H9 (cell line): ENCODE data around the gene EHD4. TPM values are rescaled to one million over a fixed set of nuclear protein-coding genes. Genes with fewer than 3 reads are reported as not detected.

Experiments
- DNase-seq: peaks from one replicate; pipeline ENCODE4 v3.0.0-alpha.2; 2017
- H2AFZ ChIP-seq: one replicate; pipeline ENCODE4 v1.6.1; 2013; ENCODE audit warnings: mild to moderate bottlenecking, low read length, control low read depth, moderate library complexity
- H2AK5ac ChIP-seq: 2 replicates; pipeline ENCODE4 v1.6.1; 2013; ENCODE audit warnings: low read length, control low read depth, mixed read lengths; ENCODE audit not compliant: insufficient read length
- H2BK120ac ChIP-seq: one replicate; pipeline ENCODE4 v1.6.1; 2013; ENCODE audit warnings: low read depth, mild to moderate bottlenecking, low read length, control low read depth, inconsistent platforms; ENCODE audit not compliant: poor library complexity, severe bottlenecking
- H2BK12ac ChIP-seq: 2 replicates; pipeline ENCODE4 v1.6.1; 2013; ENCODE audit warnings: low read length, control low read depth, mixed read lengths, low read depth; ENCODE audit not compliant: insufficient read length
- H2BK15ac ChIP-seq: 2 replicates; pipeline ENCODE4 v1.6.1; 2013; ENCODE audit warnings: low read depth, low read length, control low read depth
- H2BK20ac ChIP-seq: one replicate; pipeline ENCODE4 v1.6.1; 2013; ENCODE audit warnings: low read depth, mild to moderate bottlenecking, low read length, control low read depth, inconsistent platforms; ENCODE audit not compliant: poor library complexity, severe bottlenecking
- H2BK5ac ChIP-seq: 2 replicates; pipeline ENCODE4 v1.6.1; 2013; ENCODE audit warnings: low read length, control low read depth, mixed read lengths; ENCODE audit not compliant: insufficient read length
- H3K14ac ChIP-seq: 2 replicates; pipeline ENCODE4 v1.6.1; 2013; ENCODE audit warnings: low read length, control low read depth; ENCODE audit not compliant: insufficient read depth
- H3K18ac ChIP-seq: 2 replicates; pipeline ENCODE4 v1.6.1; 2013; ENCODE audit warnings: low read depth, mild to moderate bottlenecking, mixed read lengths, low read length, control low read depth; ENCODE audit not compliant: insufficient read length
- H3K23ac ChIP-seq: 2 replicates; pipeline ENCODE4 v1.6.1; 2013; ENCODE audit warnings: low read length, control low read depth, mixed read lengths, low read depth; ENCODE audit not compliant: insufficient read length
- H3K23me2 ChIP-seq: 2 replicates; pipeline ENCODE4 v1.6.1; 2013; ENCODE audit warnings: low read depth, mild to moderate bottlenecking, mixed read lengths, low read length, control low read depth; ENCODE audit not compliant: insufficient read length, poor library complexity, severe bottlenecking
- H3K27ac ChIP-seq: 2 replicates; pipeline ENCODE4 v1.5.1; 2013; ENCODE audit warnings: low read length, control low read depth, mixed read lengths, low read depth; ENCODE audit not compliant: insufficient read length
- H3K27me3 ChIP-seq: 2 replicates; pipeline ENCODE4 v1.6.1; 2013; ENCODE audit warnings: low read length, control low read depth, inconsistent platforms; ENCODE audit not compliant: insufficient read depth
- H3K4ac ChIP-seq: 2 replicates; pipeline ENCODE4 v1.6.1; 2013; ENCODE audit warnings: low read depth, mild to moderate bottlenecking, control low read depth, inconsistent platforms, low read length, moderate library complexity
- H3K4me1 ChIP-seq: 2 replicates; pipeline ENCODE4 v1.6.1; 2013; ENCODE audit warnings: low read length, control low read depth, inconsistent platforms; ENCODE audit not compliant: insufficient read depth
- H3K4me2 ChIP-seq: 2 replicates; pipeline ENCODE4 v1.6.1; 2013; ENCODE audit warnings: low read length, control low read depth, mixed read lengths; ENCODE audit not compliant: insufficient read length, insufficient read depth
- H3K56ac ChIP-seq: 2 replicates; pipeline ENCODE4 v1.6.1; 2013; ENCODE audit warnings: low read depth, mild to moderate bottlenecking, mixed read lengths, low read length, control low read depth; ENCODE audit not compliant: insufficient read length
- H3K79me1 ChIP-seq: 2 replicates; pipeline ENCODE4 v1.6.1; 2013; ENCODE audit warnings: low read depth, mild to moderate bottlenecking, moderate library complexity, low read length, control low read depth, inconsistent platforms; ENCODE audit not compliant: insufficient read depth, poor library complexity, severe bottlenecking
- H3K79me2 ChIP-seq: 2 replicates; pipeline ENCODE4 v1.6.1; 2013; ENCODE audit warnings: low read length, control low read depth, inconsistent platforms; ENCODE audit not compliant: insufficient read depth
- H3K9ac ChIP-seq: 2 replicates; pipeline ENCODE4 v1.6.1; 2013; ENCODE audit warnings: low read length, control low read depth, mixed read lengths; ENCODE audit not compliant: insufficient read length; ENCODE audit errors: extremely low read depth
- H3K9me3 ChIP-seq: one replicate; pipeline ENCODE4 v1.6.1; 2013; ENCODE audit warnings: low read depth, low read length, inconsistent platforms; ENCODE audit not compliant: control insufficient read depth
- H3T11ph ChIP-seq: one replicate; pipeline ENCODE4 v1.6.1; 2013; ENCODE audit warnings: mild to moderate bottlenecking, low read length, control low read depth, inconsistent platforms
- H4K20me1 ChIP-seq: one replicate; pipeline ENCODE4 v1.6.1; 2013; ENCODE audit not compliant: control insufficient read depth, insufficient read length, insufficient read depth
- H4K5ac ChIP-seq: 2 replicates; pipeline ENCODE4 v1.6.1; 2013; ENCODE audit warnings: low read depth, mild to moderate bottlenecking, mixed read lengths, low read length, control low read depth; ENCODE audit not compliant: insufficient read length
- H4K8ac ChIP-seq: replicated peaks from 2 replicates; pipeline ENCODE4 v1.6.1; 2013; ENCODE audit warnings: low read length, control low read depth, mixed read lengths, low read depth; ENCODE audit not compliant: insufficient read length
- H4K91ac ChIP-seq: 2 replicates; pipeline ENCODE4 v1.6.1; 2013; ENCODE audit warnings: low read depth, mild to moderate bottlenecking, moderate library complexity, mixed read lengths, low read length, control low read depth; ENCODE audit not compliant: insufficient read length
- H3K27ac Mint-ChIP-seq, 3 experiments: 2 replicates in 2 of 3; 3 replicates in 1 of 3; pipeline ENCODE4 v1.8.0; 2020 to 2021; ENCODE audit warnings: mixed read lengths in 3 of 3, mild to moderate bottlenecking in 1 of 3, moderate library complexity in 1 of 3
- H3K27me3 Mint-ChIP-seq: 2 replicates; pipeline ENCODE4 v1.8.0; 2021; ENCODE audit warnings: low read depth, mild to moderate bottlenecking, moderate library complexity, mixed read lengths
- H3K36me3 Mint-ChIP-seq, 3 experiments: 2 replicates in 2 of 3; 3 replicates in 1 of 3; pipeline ENCODE4 v1.8.0; 2020 to 2021; ENCODE audit warnings: low read depth in 3 of 3, mixed read lengths in 3 of 3; ENCODE audit not compliant: insufficient read depth in 1 of 3
- H3K4me1 Mint-ChIP-seq, 2 experiments: 2 replicates each; pipeline ENCODE4 v1.8.0; 2020; ENCODE audit warnings: mixed read lengths in 2 of 2
- H3K4me3 Mint-ChIP-seq, 2 experiments: 2 replicates in 1 of 2; 3 replicates in 1 of 2; pipeline ENCODE4 v1.8.0; 2020 to 2021; ENCODE audit warnings: mild to moderate bottlenecking in 2 of 2, mixed read lengths in 2 of 2, moderate library complexity in 1 of 2
- H3K9me3 Mint-ChIP-seq, 2 experiments: 2 replicates in 1 of 2; 3 replicates in 1 of 2; pipeline ENCODE4 v1.8.0; 2020; ENCODE audit warnings: mild to moderate bottlenecking in 2 of 2, mixed read lengths in 2 of 2, moderate library complexity in 1 of 2
- CTCF ChIP-seq: fragments of 200-600 bp; sonication (generic); conservative IDR thresholded peaks from 3 replicates; pipeline ENCODE4 v1.8.0; 2021; ENCODE audit warnings: antibody characterized with exemption, mild to moderate bottlenecking
- WGBS: extraction: QIAGEN DNeasy Blood & Tissue Kit; methylation state at CpG from one replicate; pipeline ENCODE4 v1.1.7; 2013; ENCODE audit warnings: missing lambda C conversion rate, low lambda C conversion rate, mixed read lengths; ENCODE audit not compliant: insufficient read length; ENCODE audit errors: extremely low coverage; 5-methylcytosine and 5-hydroxymethylcytosine counted together
- total RNA-seq: library from RNA; stranded (reverse); gene quantifications from 2 replicates; pipeline ENCODE4 v1.2.1, GENCODE V29; 2021

EHD4 gene
- total RNA-seq, 1 experiment from 2014 or later = 22.9 TPM

GRCh38 chr15:41987925-41988275 lies 15.5 kb upstream of the EHD4 start:
- Mint-ChIP-seq H3K9me3 (no peaks in the 10 kb centered on the region), H3K27ac (no peak overlapping the region), H3K4me3 (no peak overlapping the region), H3K4me1 (peaks cover 6 to 7% of the 10 kb centered on the region in 2 experiments), H3K27me3 (peaks cover 2% of the 10 kb centered on the region), H3K36me3 (no peaks in the 10 kb centered on the region)
- Histone ChIP-seq H2BK15ac (no peak overlapping the region), H3K4me2 (no peak overlapping the region), H3K4me1 (no peaks in the 10 kb centered on the region; the same call in 1 of the 2 replicates), H3K27me3 (no peaks in the 10 kb centered on the region), H4K20me1 (no peaks in the 10 kb centered on the region), H2AK5ac (no peak overlapping the region), H3T11ph (no peak overlapping the region), H3K23me2 (no peaks in the 10 kb centered on the region), H4K91ac (no peak overlapping the region), H4K8ac (no peak overlapping the region), H3K23ac (no peak overlapping the region), H3K14ac (no peak overlapping the region), H4K5ac (no peak overlapping the region), H2BK12ac (no peak overlapping the region), H3K56ac (no peak overlapping the region), H3K79me2 (no peaks in the 10 kb centered on the region), H3K9me3 (no peaks in the 10 kb centered on the region), H3K27ac (no peak overlapping the region), H2BK20ac (no peak overlapping the region), H3K4ac (no peak overlapping the region), H3K18ac (no peak overlapping the region), H2BK120ac (no peak overlapping the region), H2AFZ (no peak overlapping the region), H2BK5ac (no peak overlapping the region), H3K9ac (no peak overlapping the region), H3K79me1 (no peaks in the 10 kb centered on the region)
- no CpG with 5 or more reads among the region's 11 CpGs for WGBS
- no peak for DNase-seq
- no peak for TF ChIP-seq CTCF
